Fibroblast of skin of scalp (primary cell): ENCODE data around the gene ZNF831.

Experiments used
- DNase-seq: peaks from one replicate; pipeline ENCODE4 v3.0.0-alpha.2; 2013

The ZNF831 gene

DNA sequence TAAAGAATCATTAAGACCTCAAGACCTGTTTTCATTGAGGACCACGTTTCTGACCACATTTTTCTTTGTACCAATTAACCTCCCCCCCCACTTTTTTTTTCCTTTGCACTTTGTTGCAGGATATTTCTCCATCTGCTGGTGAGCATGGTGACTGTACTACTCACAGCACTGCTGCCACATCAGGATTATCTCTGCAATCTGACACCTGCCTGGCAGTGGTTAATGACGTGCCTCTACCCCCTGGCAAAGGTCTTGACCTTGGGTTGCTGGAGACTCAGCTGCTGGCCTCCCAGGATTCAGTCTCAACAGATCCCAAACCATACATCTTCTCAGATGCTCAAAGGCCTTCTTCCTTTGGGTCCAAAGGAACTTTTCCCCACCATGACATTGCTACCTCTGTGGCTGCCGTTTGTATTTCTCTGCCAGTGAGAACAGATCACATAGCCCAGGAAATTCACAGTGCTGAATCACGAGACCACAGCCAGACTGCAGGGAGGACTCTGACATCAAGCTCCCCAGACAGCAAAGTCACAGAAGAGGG is 90.2 kb downstream of the ZNF831 start:
- no peak for DNase-seq

DNA sequence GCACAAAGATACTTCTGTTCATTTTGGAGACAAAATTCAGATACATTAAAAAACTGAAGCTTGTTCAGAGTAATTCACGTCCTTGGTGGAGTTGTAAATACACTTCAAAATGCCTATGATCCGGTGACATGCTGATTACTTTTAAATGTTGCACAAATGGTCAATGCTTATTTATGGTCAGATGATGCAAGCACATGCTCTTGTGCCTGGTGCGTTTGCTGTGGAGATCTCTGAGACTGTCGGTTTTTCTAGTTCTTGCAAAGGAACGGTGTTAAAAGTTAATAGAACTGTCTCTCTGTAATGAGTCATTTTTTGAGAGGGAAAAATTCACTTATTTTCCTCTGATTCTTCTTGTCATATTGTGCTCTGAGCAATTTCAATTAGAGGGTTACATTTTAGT is 91.6 kb downstream of the ZNF831 start:
- DNase-seq: no peak

DNA sequence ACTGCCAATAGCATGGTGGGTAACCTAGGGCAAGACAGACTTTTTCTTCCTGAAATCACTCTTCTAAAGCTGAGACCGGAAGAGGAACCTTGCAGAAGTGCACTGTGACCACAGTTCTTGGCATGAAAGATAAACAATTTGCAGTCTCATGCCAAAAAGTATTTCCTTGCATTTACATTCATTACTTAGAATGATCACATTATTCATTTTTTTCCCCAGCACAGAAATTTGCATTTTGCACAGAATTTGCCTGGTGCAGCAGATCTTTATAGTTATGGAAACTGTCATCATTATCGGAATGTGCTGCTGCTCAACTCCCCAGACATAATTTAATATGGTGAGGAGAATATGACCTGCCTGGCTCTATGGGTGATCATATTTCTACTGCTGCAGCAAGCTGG is 94.6 kb downstream of the ZNF831 start:
- DNase-seq: no peak

DNA sequence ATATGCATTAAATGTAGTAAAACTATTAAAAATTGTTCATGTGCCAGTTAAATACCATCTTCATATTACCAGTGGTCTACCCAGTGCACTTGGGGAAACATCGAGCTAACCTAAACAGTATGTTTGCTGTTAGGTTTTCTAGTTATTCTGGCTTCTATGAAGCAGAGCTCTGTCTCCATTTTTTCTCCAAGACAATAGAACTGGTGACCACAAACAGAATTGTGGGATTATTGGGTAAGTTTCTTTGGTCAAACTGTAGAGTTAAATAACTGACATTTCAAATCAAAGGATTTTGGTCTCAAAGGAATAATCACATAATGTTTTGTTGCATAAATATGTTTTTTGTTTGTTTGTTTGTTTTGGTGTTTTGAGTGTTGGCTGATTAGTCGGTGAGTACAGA is 96.3 kb downstream of the ZNF831 start:
- DNase-seq: no peak

DNA sequence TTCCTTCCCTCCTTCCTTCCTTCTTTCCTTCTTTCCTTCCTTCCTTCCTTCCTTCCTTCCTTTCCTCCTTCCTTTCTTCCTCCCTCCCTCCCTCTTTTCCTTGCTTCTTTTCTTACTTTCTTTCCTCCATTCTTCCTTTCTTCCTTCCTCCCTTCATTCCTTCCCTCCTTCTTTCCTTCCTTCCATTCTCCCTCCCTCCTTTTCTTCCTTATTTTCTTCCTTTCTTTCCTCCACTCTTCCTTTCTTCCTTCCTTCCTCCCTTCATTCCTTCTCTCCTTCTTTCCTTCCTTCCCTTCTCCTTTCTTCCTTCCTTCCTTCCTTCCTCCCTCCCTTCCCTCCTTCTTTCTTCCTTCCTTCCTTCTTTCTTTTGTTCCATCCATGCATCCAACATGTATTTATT is 101.7 kb downstream of the ZNF831 start:
- no peak for DNase-seq

DNA sequence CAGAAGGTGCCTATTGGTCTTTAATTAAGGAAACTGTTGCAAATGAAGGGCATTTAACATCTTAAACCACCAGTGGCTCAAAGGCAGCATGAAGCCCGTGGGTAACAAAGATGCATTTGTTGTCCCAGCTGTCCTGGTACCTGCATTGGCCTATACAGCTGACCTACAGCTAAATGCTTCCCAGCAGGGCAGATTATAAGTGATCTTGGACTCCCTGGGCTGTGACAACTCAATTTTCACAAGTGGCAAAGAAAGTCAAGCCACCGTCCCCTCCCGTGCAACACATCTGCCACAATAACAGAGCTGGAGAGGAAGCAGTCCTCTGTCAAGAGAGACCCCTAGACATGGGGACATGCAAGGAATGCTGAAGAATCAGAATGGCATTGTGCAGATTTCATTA is 105.2 kb downstream of the ZNF831 start:
- DNase-seq: no peak

DNA sequence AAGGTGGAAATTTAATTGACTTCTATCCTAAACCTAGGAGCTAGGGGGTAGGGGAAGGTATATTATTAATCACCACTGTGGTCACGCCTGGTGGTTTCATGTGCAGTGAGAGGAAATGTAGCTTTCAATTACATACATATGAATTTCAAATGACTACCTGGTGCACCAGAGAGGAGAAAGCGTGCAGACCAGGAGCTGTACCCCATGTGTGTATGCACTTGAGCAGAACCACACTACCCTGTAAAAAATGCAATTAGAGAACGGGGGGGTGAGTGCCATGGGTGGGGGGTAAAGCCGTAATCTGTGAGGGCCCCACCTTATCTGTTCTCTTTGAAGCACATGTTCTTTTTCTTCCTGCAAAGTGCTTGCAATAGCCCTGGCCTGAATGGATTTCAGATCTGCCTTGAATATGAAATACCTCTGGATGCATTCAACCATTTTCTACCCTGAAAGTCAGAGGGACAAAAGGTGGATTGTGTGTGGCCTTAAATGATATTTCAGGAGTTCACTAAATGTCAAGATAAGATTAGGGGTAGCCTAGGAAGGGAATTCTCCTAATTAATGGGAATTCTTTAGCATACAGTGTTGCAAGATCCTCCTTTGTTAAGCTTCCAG is 105.9 kb downstream of the ZNF831 start:
- no peak for DNase-seq

DNA sequence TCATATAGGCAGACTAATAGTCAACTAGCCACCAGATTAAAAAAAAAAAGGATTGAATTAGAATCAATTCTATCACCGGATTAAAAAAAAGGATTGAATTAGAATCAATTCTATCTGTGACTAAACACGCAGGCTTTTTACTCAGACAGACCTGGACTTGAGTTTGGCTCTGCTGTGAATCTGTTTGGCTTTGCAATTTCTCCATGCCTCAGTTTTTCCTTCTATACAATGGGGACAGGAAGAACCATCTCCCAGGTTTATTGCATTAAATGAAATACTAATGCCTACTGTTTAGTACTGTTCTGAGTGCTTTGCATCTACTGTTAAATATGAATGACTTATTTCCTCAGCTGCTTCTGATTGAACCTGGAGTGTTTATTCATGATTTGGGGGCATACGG is 106.8 kb downstream of the ZNF831 start:
- DNase-seq: no peak

DNA sequence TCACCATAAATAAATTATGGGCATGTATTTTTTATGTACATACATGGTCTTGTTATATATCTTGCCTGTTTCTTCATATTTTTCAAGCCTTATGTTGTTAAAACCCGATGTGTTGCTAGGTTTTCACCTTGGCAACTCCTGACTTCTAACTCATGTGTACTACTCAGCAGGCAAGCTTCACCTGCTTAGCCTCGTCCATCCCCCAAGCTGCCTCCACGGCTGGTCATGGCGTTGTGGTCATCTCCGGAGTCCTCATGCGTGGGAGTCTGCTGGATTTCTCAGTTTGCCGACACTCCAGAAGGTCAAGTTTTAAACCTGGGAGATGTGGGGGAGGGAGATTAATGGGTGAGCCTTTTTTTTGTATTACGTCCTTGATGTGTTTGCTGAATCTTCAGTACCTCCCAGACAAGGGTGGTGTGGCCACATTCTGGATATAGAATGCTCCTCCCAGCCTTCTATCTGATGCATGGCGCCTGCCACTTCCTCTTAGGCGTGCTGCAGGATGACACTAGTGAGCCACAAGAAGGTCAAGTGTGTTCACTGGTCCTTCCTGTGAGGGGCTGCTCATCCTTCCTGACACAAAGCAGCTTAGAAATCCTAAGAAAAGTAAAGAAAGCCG is 110.2 kb downstream of the ZNF831 start:
- DNase-seq: no peak

DNA sequence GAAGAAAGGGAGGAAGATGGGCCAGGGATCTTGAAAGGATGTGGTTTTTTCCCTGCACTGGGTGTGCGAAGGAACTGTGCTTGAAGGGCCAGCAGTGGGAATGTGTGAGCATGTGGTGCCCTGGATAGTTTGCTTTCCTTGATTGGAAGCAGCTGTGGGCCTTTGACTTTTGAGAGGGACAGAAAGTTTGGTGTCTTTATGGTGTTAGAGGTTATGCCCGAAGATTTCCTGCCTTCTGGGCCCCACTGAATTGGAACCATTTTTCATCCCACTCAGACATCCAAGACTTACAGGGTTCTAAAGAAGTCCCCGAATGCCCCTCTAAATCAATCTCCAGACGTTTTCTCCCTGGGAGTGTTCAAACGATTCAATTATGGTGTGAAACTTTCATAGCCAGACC is 113.3 kb downstream of the ZNF831 start:
- no peak for DNase-seq

DNA sequence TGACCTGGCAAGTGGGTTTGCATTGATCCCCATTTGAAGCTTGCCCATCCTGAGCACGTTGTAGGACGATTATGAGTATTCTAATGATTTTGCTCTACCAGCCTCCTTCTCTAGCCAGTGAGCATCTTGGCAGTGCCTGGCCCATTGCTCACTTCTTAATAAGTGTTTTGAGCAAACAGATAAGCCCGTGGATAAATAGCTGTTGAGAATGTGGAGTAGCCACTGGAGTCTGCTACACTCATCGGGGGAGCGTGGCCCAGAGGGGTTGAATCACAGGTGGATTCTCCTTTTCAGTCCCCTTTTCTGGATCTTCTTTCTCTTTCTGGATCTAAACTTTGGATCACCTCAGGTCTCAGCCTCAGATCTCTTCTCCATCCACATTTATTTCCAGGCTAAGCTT is 120.8 kb downstream of the ZNF831 start:
- DNase-seq: no peak

DNA sequence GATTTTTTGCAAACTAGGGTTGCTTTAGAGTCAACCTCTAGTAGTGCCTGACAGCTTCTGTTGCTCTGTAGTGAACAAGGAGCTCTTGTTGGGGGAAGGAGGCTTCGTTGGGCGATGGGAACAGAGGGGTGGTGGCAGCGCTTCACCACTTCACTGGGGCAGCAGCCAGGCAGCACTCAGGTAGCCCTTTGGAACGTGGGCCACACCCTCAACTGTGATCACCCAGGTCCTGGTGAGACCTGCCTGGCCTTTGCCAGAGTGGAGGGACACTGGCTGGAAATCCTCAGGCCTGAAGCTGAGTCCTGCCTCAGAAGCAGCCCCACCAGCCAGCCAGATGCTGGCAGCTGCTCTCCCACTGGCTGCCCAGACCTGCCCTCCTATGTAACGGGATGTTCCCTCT is 126.4 kb downstream of the ZNF831 start:
- no peak for DNase-seq

DNA sequence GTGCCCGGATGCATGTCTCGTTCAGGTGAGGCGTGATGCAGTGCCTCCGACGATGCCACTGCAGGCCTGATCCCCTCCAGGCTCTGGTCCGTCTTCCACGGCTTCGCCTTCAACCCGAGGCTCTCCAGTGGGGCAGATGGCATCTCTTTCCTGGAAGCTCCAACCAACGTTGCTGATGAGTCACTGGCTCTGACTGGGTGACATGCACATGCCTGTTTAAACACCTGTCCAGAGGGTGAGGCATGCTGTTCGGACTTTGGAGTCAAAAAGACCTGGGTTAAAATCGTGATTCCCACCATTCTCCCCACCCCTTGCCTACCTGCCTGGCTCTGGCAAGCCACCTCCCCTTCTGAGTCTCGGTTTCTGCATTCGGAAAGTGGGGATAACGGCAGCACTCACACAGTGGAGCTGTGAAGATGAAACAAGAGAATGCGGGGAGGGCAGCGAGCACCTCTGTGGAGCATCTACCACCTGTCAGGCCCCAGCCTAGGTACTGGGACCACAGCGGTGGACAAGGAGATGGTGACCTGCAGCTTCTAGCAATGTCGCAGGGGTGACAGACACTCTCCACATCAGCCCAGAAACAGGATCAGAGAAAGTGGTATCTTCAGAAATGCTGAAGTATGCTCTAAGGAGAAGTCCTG is 128.2 kb downstream of the ZNF831 start:
- no peak for DNase-seq

DNA sequence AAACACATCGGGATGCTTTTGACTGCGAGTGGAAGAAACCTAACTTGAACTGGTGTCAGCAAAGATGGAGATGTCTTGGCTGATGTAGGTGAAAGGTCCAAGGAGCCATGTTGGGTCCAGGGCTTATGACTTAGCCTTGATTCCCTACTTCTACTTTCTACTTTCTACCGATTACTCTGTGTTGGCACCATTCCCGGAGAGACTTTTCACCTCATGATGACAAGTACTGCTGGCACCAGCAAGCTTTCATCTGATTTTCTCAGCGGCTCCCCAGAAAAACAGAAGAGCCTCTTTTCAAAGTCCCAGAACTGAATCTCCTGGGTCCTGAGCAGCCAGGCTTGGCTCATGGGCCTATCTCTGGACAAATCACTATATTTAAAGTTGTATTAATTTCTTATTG is 131.9 kb downstream of the ZNF831 start:
- no peak for DNase-seq

DNA sequence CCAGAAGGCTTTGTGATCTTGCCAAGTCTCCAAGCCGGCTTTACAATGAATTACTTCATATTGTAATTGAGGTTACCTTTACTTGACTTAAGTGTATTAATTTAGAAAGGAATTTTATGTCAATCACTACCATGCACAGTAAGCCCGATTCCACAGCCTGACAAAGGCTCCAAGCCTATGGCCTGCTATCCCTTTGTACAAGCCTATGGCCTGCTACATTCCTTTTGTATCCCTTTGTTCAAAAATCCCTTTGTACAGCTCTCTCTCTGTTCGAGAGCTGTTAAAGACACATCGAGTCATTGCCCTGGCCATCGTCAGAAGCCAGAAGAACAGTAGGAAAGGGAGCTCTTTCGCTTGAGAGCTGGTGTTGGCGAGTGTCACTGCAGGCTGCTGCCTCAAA is 134.1 kb downstream of the ZNF831 start:
- DNase-seq: no peak

DNA sequence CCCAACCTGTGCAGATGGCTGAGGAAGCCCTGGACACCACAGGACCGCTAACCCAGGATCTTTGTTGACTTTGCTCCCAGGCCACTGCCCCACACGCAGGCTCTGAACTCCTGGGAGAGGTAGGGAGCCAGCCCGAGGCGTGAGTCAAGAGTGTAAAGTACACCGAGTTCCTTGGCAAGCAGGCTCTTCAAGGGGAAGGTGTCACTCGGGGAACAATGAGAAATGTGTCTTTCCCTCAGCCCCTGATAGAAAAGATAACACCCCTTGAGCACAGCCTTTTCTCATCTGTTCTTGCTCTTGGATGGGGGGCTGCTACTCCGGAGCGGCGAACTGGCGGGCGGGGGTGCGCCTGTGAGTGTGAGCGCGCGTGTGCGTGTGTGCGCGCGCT is 136.3 kb downstream of the ZNF831 start:
- no peak for DNase-seq

DNA sequence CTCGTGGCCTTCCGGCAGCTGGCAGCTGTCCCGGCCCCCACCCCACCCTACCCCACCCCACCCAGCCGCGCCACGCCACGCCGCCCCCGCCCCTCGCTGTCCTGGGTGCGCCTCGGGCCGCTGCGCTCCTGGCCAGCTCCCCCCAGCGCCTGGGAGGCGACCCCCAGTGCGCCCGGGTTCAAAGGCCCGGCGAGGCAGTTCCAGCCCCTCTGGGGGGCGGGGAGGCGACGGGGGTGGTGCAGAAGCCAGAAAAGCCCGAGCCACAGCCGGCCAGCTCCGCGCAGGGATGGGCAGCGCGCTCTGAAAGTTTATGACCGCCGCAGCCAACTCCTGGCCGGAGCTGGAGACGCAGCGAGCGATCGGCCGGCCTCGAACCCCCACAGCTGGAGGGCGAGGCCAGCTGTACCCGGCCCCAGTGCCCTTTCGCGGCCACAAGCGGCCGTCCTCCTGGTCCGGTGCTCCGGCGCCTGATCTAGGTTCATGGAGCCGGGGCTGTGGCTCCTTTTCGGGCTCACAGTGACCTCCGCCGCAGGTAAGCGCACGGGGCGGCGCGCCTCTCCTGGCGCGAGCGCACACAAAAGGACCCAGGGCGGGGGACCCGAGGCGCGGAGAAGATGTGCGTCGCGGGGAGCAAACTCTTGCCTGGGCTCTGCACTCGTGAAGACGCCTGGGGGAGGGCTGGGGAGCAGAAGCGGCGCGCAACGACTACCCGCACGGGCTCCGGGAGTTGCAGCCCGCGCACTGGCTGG is 136.9 kb downstream of the ZNF831 start, which contains the start of gene EDN3:
EDN3 (plus strand) TSS at position 279 of the 749 bp plus-strand sequence; CDS start at position 481, 202 bp downstream.
- no peak for DNase-seq

DNA sequence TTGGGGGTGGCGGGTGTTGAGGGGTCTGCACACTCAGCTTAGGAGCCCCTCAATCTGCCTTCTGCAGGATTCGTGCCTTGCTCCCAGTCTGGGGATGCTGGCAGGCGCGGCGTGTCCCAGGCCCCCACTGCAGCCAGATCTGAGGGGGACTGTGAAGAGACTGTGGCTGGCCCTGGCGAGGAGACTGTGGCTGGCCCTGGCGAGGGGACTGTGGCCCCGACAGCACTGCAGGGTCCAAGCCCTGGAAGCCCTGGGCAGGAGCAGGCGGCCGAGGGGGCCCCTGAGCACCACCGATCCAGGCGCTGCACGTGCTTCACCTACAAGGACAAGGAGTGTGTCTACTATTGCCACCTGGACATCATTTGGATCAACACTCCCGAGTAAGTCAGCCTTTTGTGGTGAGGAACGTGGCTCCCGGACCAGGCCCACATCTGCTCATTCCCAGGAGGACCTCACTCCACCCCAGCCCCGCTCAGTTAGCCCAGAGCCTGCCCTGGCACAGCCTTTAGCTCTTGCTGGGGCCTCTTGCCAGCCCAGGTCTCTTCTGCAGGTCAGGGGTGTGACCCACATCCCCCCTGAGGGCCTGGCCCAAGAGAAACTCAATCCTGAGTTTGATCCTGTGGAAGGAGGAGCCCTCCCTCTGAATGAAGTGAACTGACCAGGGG is 137.9 kb downstream of the ZNF831 start:
- DNase-seq: no peak

DNA sequence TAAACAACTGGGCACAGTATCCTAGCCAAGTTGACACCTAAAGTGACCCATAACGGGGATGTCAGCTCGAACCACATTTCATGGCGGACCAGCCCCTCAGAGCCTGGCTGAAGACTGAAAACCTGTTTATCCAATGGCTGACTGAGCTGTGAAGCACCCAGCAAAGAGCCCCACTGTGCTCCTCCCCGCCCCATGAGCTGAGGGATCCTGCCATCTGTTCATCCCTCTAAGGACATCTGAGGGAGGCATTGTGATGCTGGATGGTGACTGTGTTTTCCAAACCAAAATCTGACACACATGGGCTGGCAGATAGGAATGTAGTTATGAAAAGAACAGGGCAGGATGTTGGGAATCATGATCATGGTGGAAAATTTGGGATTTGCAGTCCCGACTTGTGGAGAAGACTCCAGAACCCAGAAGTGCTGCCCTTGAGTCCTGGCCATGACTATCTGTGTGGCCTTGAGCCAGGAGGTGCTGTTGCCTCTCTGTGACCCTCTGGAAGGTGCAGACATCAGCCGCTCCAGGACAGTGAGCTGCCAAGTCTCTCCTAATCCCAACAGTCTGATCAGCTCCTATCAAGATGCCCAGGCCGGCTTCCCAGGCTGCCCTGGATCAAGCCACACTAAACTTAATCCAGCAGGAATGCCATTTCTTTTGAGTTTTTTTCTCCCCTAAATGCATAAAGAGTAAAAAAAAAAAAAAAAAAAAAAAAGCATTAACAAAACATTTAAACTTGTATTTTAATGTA is 142.5 kb downstream of the ZNF831 start:
- DNase-seq: no peak

DNA sequence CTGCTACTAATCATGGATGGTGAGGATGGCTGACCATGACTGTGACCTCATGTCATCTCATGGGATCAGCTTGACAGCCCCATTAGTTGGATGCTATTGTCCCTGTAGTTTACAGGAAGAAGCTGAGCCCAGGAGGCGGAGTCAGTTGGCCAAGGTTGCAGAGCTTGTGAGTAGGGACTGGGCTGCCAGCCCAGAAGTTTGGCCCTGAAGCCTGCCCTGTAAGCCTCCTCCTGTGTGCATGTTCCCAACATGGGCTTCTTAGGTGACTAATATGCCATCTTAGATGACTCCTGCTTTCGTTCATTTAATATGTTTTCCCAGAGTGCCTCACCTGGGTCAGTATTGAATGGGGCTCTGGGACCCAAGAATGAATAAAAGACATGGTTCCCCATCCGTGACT is 143.6 kb downstream of the ZNF831 start:
- no peak for DNase-seq
